HG03439 (cell line): ENCODE results near the gene B4GALT5.
"Not testable (repeated sequence)": the region's sequence is repeated elsewhere in the genome, so short reads cannot be mapped to it uniquely, and the experiment has no call there.

Experiments used
- ATAC-seq: cut with Tn5 transposase; IDR thresholded peaks from one replicate; pipeline ENCODE4 v1.9.1; 2021; ENCODE audit warnings: mild to moderate bottlenecking, moderate library complexity; ENCODE audit not compliant: unreplicated experiment

The B4GALT5 gene

DNA sequence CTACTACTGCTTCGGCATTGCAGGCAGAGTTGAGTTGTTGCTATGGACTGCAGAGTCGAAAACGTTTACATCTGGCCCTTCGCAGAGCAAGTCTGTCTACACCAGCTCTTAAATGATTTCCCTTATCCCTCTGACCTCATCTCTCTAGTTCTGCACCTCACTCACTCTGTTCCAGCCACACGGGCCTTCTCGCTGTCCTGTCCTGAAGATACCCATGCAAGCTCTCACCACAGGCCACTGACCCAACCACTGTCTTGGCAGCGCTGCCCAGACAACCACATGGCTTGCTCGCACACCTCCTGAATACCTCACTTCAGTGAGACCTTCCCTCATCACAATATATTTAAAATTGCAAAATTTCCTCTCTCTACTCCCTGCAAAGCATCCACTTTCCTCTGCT is 31.4 kb downstream of the B4GALT5 start:
- no peak for ATAC-seq

DNA sequence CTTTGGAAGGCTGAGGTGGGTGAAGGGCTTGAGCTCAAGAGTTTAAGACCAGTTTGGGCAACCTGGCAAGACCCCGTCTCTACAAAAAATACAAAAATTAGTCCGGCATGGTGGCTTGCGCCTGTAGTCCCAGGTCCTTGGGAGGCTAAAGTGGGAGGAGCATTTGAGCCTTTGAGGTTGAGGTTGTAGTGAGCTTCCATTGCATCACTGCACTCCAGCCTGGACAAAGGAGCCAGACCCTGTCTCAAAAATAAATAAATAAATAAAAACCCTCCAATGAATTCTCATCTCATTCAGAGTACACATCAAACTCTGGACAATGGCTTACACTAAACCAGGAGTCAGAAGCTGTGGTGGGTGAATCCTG is 31.8 kb downstream of the B4GALT5 start:
- no peak for ATAC-seq

DNA sequence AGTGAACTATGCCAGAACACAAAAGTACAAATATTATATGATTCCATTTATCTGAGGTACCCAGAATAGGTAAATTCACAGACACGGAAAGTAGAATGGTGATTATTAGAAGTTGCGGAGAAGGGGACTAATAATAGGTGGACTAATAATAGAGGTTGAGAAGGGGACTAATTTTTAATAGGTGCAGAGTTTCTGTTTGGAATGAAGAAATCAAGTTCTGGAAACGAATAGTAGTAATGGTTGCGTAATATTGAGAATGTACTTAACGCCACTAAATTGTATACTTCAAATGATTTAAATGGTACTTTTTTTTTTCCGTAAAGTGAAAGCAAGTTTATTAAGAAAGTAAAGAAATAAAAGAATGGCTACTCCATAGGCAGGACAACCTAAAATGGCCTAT is 33.2 kb downstream of the B4GALT5 start:
- ATAC-seq = no peak

DNA sequence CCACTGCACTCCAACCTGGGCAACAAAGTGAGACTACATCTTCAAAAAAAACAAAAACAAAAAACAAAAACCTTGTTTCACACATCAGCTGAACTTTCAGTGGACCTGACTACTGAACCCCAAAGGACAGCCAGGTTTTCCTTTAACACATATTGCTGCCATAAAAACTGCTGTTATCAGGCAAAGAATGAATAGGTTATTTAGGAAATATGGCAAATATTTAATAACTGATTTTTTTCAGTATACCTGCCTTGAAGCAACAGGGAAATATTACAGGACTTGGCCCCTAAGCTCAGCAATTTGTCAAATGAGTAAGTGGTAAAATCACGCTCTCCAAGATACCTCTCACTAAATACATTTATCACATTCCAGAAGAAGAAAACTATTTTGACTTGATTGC is 34.0 kb downstream of the B4GALT5 start:
- ATAC-seq = no peak

DNA sequence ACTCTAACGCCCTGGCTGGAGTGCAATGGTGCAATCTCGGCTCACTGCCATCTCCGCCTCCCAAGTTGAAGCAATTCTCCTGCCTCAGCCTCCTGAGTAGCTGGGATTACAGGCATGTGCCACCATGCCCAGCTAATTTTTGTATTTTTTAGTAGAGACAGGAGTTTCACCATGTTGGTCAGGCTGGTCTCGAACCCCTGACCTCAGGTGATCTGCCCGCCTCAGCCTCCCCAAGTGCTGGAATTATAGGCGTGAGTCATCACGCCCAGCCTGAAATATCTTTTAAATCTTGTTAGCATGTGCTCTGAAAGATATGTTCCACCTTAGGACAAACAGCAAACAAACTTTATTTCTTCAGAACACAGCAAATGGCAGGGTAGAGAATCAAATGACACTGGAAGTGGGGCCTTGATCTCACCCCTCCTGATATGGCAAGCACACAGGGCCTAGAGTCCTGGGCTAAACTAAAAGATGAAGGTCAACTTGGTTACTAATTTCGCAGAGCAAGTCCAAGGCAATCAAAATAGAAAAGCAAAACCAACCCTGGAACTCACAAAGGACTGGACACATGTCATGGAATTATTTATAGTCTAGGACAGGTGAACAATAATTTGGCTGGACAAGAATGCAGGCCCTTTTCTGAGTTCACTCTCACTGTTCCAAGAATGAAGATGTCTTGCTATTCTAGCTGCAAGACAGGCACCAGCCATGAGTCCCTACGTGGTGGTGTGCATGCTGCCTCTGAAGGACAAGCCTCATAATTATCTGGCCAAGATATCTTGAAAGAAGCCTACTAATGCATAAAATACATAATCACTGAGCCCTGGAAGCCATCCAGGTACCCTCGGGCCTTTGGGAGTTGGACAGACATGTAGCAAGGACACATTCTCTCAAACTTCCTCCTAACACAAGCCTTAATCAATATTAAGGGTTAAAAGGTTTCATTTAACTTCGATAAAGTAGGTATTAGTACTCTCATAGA is 35.6 kb downstream of the B4GALT5 start:
- ATAC-seq = no peak

DNA sequence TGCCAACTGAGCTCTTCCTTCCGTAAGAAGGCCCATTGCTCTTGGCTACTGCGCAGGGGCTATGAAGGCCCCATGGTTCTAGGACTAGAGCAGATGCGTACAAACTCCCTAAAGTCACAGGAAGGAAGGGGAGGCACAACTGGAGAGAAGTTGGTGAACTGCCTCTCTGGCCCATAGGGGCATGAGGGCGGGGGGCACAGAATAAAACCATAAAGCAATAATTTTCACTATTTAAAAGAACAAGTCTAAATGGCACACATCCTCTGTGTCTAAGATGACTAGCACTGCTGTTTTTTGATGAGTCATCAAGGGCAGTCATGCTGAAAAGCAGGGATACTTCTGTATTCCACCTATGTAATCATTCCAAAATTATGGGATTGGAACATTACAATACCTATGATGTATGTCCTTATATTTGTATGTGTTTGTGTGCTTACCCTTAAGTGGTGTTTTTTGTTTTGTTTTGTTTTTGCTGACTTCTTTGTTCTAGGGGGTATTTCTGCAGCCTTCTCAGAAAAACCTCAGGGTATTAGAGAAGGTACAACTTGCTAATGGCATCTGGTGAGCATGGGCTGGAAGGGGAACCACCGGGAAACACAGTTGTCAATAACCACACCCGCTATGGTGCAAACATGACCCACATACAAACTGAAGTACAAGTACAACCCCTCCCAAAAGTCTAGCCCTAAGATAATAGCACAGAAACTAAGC is 36.9 kb downstream of the B4GALT5 start:
- ATAC-seq = peak; percentile 42

DNA sequence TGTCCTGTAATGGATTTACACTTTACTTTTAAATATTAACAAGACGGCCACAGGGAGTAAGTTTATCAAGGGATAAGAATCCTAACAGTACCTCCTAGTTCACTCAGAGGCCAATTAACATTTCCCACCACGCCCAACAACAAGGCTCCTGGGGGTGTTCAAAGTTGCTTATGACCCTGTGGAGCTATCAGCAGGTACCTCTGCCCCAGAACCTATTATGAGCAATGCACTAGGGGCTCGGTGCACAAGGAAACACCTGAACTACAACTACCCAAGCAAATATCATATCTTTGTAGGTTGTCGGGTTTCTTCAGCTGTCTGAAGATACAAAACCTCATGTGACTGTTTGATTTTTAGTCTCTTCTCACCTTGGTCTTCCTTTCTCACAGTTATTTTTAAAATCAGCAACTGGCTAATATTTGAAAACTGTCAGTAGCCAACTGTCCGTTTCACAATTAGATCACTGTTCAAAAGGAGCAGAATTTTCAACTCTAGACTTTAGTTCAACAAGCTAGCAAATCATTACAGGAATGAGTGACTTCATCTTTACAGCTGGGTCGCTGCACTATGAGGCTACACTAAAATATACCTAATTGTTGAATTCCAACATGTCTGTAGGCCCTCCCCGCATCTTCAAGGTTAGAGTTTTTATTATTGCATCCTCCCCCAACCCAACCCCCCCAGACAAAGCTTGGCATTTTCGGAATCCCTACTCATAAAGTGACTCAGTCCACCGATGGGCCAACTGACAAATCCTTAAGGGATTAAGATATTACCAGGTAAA is 38.1 kb downstream of the B4GALT5 start:
- ATAC-seq = peak; percentile 51

DNA sequence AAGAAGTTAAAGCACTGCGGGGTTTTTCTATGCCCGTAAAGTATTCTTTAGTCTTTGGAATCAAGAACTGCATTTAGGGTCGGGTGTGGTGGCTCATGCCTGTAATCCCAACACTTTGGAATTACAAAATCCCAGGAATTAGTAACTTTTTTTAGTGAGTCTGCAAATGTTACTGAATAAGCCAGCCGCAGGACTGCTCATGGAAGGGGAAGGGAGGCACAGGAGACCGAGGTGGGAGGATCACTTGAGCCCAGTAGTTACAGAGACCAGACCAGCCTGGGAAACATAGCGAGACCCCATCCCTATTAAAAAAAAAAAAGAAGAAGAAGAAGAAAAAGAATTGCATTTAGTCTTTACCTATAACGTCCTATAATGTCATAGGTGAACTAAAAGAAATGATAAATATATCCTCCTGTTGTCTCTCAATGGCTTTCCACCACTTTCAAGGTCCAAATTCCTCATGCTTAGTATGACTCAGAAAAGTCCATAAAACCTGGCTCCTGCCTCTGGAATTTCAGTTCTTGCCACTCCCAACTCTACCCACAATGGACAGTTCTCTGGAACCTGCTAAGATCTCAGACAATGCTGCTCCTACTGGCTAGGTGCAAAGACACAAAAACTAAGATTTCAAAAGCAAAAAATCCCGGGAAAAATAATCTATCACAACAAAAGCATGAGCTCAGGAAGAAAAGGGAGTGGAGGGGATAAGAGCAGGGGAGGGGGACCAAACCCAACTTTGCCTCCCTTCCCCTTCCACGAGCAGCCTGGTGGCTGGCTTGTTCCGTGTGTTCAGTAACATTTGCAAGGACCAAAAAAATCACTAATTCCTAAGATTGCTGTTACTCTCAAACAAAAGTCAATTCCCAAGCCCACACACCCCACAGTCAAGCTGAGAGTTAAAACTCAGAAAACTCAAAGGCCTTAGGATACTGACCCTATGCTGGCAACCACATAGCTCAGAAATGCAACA is 39.0 kb downstream of the B4GALT5 start:
- ATAC-seq = no peak

DNA sequence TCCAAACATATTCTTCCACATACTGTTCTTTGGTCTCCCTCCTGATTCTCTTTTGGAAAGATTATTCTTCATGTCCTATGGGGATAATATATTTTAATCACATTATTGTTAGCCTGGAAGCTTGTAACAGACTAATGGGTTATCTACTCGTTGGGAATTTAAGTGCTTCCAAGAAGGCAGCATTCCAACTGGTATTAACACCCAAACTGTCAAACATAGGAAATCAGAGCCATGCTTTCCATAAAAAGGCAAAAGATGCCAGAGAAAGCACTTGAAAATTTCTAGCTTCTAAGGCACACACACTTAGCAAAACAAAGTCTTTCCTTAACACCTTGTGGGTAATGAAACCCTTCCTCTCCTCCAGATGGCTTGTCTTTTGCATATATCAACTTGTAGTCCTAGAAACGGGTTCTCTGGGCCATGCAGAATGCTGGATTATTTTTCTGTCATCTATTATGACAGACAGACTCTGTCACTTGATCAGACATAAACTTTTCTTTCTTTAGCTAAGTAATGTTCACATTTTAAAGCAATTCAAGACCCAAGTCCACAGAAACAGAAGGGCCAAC is 41.5 kb downstream of the B4GALT5 start:
- no peak for ATAC-seq

DNA sequence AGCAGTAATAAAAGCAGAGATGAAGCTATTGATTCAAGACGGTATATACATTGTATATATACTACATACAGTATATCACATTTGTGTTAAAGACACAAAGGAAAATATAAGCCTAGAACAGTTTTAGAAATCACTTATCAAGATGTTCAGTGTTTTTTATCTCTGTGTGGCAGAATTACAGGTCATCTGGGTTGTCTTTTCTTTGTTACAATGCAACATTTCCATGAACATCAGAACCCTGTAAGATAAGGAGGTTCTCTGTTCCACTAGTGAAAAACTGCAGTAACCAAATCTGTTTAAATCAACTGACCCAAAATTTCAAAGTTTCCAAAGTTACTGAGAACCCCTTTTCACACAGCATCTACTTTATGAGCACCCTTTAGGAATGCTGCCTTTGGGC is 42.2 kb downstream of the B4GALT5 start:
- ATAC-seq = no peak

DNA sequence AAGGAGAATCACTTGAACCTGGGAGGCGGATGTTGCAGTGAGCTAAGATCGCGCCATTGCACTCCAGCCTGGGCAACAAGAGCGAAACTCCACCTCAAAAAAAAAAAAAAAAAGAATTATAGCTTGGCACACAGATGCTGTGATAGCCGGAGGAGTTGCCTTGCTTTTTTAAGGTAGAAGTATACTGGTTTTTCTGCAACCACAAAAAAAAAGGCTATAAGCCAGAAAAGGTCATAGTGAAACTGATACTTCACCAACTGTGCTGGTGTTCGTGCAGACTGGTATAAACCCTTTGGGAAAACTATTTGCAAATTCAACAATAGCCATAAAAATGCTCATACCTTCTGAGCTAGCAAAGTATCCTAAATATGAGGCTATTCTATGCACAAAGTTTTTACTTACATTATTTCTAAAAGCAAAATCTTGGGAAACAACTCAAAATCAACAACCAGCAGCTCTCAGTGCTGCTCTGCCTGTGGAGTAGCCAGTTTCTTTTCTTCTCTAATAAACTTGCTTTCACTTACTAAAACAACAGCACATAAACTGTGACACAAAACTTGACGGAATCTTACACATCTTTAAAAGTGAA is 44.0 kb downstream of the B4GALT5 start:
- ATAC-seq = peak; percentile 64

DNA sequence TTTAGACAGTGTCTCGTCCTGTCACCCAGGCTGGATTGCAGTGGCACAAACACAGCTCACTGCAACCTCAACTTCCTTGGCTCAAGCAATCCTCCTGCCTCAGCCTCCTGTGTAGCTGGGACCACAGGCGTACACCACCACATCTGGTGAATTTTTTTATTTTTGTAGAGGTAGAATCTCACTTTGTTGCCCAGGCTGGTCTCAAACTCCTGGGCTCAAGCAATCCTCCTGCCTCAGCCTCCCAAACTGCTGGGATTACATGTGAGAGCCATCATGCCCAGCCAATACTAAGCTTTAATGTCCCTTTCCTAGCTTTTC is 44.8 kb downstream of the B4GALT5 start:
- not testable (repeated sequence) for ATAC-seq

DNA sequence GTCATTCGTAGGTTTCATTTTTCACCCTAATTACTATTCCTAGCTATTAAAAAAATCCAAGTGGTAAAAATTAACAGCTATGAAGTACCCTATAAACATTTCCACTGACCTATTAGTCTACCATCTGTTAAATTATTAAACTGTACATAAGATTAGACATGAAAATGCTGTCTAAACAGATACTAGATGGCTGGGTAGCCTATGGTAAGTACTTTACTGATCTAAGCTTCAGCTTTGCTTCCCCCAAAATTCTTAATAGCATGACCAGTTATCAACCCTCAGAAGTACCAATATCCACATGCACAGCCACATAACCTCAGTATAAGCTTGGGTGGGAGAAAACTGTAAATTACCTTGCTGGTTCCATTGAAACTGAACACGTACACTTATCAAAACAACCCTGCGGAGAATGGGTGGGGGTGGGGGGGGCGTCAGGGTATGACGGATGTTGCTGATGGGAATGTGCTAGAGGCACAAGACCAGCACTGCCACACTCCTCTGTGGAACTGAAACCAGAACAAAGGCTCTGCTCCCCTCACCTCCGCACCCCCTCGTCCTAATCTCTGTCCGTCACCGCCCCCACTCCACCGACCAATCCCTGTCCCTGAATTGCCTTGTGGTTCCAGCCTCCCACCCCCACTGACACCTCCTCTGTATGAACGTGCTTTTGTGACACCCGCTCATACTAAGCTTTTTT is 45.3 kb downstream of the B4GALT5 start:
- ATAC-seq = peak; percentile 52

DNA sequence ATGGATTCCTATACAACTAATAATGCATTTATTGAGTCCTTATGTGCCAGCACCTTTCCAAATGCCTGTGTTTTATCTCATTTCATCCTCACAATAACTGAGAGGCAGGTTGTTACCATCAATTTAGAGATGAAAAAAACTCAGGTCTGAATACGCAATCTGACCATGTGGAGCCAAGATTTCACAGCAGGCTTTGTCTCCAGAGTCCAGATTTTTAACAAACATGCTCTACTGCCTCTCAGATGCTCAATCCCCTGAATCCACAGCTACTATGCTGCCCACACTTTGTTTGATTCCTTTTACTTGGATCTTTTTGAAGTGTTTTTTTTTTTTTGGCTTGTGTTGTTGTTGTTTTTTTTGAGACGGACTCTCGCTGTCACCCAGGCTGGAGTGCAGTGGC is 46.8 kb downstream of the B4GALT5 start:
- no peak for ATAC-seq

DNA sequence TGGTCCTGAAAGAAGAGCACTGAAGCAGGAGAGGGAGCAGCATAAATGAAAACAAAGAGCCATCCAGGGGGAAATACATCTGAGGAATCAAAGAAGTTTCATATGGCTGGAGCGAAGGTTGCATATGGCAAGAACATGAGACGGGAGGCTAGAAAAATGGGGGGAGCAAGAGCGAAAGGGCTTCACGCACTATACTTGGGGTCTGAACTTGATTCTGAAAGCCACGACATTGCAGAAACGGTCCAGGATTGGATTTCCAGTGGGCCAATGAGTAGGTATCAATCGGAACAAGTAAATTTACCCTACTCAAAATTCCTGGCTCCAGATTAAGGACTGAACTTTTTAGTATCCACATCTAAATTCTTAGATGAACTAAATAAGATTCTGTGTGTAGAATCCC is 47.9 kb downstream of the B4GALT5 start:
- no peak for ATAC-seq

DNA sequence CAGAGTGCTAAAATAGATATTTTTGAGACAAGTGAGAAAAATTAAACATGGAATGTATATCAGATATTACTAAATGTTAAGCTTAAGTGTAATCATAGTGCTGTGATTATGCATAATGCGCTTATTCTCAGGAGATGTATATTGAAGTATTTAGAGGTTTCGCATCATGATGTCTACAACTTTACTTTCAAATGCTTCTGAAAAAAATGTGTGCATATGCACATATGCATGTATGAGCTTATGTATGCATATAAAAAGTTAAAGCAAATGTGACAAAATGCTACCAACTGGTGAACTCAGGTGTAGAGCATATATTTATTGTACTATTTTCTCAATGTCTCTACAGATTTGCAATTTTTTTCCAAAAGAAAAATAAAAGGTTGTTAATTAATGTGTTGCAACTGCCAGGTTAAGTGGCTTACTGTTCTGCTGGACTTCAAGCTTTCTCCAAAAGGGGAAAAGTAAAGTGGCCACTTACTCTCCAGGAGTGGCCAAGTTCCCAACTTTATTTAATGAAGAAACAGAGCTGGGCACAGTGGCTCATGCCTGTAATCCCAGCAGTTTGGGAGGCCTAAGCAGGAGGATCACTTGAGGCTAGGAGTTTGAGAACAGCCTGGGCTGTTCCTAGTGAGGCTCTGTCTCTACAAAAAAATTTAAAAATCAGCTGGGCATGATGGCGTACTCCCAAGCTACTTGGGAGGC is 48.9 kb downstream of the B4GALT5 start:
- no peak for ATAC-seq

DNA sequence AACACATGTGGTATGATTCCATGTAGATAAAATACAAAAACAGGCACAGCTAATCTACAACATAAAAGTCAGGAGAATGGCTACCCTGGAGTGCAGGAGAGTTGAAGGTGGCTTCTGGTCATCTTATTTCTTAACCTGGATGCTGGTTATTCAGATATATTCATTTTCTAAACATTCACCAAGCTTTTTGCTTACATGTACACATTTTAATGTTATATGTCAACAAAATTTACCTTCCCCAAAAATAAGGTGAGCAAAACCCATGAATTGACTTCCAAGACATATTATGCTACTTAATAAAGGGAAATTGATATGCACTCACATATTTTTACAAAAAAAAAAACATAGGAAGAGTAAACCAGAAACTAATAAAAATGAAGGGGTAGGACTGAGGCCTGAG is 50.6 kb downstream of the B4GALT5 start:
- no peak for ATAC-seq

DNA sequence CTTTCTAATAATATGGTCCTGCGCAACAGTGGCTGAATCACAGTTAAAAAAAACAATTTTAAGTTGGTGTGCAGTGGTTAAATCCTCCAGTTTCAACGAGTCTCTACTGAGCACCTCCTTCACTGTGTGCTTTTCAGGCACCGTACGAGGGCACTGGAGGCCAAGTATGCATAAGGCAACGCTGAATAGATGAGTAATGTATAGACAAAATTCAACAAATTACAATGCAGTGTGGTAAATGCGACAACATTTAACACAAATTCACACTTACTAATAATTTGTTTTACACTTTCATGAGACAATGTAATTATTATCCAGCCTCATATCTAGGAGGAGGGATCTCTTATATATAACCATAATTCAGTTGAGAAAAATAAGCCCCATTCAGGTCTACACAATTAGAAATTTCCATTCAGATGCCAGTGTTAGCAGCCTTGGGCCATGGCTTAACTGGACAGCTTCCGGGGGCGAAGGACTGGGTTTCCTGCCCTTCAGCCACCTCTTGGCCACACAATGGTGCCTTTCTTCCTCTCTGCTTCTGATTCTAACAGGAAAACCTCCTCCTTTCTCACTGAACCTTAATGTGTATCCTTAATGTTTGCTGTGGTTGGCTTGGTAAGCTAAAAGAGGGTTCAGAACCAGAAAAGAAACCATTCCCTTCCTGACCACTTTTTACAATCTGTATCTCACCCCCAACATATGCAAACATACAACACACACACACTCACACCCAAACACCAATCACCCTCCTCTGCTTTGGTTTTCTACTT is 51.9 kb downstream of the B4GALT5 start:
- no peak for ATAC-seq
